HG02763 (cell line): ENCODE results near the gene COQ7.

Experiments
- ATAC-seq: cut with Tn5 transposase; IDR thresholded peaks from one replicate; pipeline ENCODE4 v1.9.1; 2021; ENCODE audit warnings: mild to moderate bottlenecking, moderate library complexity; ENCODE audit not compliant: unreplicated experiment

COQ7 gene

GRCh38 chr16:19067349-19068236 lies at the start of gene COQ7:
COQ7 (plus strand) TSS chr16:19067614; CDS start chr16:19067665, 51 bp downstream.
- peak; percentile 94 for ATAC-seq

- no peak for ATAC-seq
Observed at GRCh38 chr16:19020689-19021088, 46.7 kb upstream of the COQ7 start.

- ATAC-seq: no peak
Observed at GRCh38 chr16:19021747-19022146, 45.7 kb upstream of the COQ7 start.

- no peak for ATAC-seq
Observed at GRCh38 chr16:19027416-19027815, 40.0 kb upstream of the COQ7 start.

GRCh38 chr16:19029980-19030379 lies 37.4 kb upstream of the COQ7 start:
- ATAC-seq: no peak

GRCh38 chr16:19031738-19032137 lies 35.7 kb upstream of the COQ7 start:
- no peak for ATAC-seq

GRCh38 chr16:19033761-19034160 lies 33.7 kb upstream of the COQ7 start:
- no peak for ATAC-seq

- ATAC-seq: no peak
Observed at GRCh38 chr16:19040400-19040799, 27.0 kb upstream of the COQ7 start.

- no peak for ATAC-seq
Observed at GRCh38 chr16:19044769-19045168, 22.6 kb upstream of the COQ7 start.

- no peak for ATAC-seq
Observed at GRCh38 chr16:19046062-19046461, 21.4 kb upstream of the COQ7 start.

GRCh38 chr16:19062706-19063105 lies 4.7 kb upstream of the COQ7 start:
- ATAC-seq: no peak

GRCh38 chr16:19066988-19067348 lies 446 bp upstream of the COQ7 start:
- ATAC-seq: no peak

- no peak for ATAC-seq
Observed at GRCh38 chr16:19068237-19068815, 912 bp downstream of the COQ7 start.

GRCh38 chr16:19071811-19072777 lies 4.7 kb downstream of the COQ7 start:
- ATAC-seq: no peak

- no peak for ATAC-seq
Observed at GRCh38 chr16:19073344-19073743, 5.9 kb downstream of the COQ7 start.

- no peak for ATAC-seq
Observed at GRCh38 chr16:19073863-19074262, 6.4 kb downstream of the COQ7 start.

GRCh38 chr16:19075511-19075910 lies 8.1 kb downstream of the COQ7 start:
- no peak for ATAC-seq

- no peak for ATAC-seq
Observed at GRCh38 chr16:19077879-19078278, 10.5 kb downstream of the COQ7 start.

- ATAC-seq: no peak
Observed at GRCh38 chr16:19083670-19084069, 16.3 kb downstream of the COQ7 start.

- ATAC-seq: no peak
Observed at GRCh38 chr16:19084139-19084538, 16.7 kb downstream of the COQ7 start.

- no peak for ATAC-seq
Observed at GRCh38 chr16:19084879-19085278, 17.5 kb downstream of the COQ7 start.
